ES-I3 (cell line): ENCODE data around the gene PARP2.

Source experiments
- H3K36me3 ChIP-seq: 2 replicates; pipeline ENCODE4 v1.6.1; 2013; ENCODE audit warnings: mild to moderate bottlenecking, low read length, control low read depth, moderate library complexity; ENCODE audit not compliant: insufficient read depth
- H3K4me1 ChIP-seq: 2 replicates; pipeline ENCODE4 v1.6.1; 2013; ENCODE audit warnings: mild to moderate bottlenecking, control low read depth, low read length; ENCODE audit not compliant: insufficient read depth
- H3K9ac ChIP-seq: 2 replicates; pipeline ENCODE4 v1.6.1; 2013; ENCODE audit warnings: low read depth, mild to moderate bottlenecking, low read length, moderate library complexity
- H3K9me3 ChIP-seq: 2 replicates; pipeline ENCODE4 v1.6.1; 2013; ENCODE audit warnings: mild to moderate bottlenecking, low read length, moderate library complexity; ENCODE audit not compliant: control insufficient read depth, insufficient read depth

PARP2 gene

DNA sequence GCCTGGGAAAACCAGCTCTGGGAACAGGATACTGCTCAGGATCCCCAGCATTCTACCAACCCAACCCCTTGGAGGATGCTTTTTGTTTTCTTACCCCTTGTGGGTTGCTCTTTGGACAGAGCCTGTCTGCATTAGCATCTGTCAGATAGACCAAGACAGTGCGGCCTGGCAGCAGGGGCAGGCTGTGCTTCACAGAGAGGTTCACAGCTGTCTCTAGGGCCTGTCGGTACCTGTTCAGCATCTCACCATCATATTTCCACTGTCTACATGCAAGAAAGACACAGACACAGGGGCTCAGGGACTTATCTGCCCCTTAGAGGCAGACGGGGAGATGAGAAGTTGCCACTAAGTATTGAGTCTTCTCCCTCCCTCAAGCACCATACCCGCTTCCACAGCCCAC is 48.1 kb downstream of the PARP2 start:
- H3K9me3 ChIP-seq = no peaks in the 10 kb centered on the region
- H3K9ac ChIP-seq = no peak overlapping the region
- 0 out of 2 replicates have a peak, but pooled peaks cover 3% of the 10 kb centered on the region for H3K4me1 ChIP-seq
- H3K36me3 ChIP-seq = peaks cover 12% of the 10 kb centered on the region; the same call in 1 of the 2 replicates

DNA sequence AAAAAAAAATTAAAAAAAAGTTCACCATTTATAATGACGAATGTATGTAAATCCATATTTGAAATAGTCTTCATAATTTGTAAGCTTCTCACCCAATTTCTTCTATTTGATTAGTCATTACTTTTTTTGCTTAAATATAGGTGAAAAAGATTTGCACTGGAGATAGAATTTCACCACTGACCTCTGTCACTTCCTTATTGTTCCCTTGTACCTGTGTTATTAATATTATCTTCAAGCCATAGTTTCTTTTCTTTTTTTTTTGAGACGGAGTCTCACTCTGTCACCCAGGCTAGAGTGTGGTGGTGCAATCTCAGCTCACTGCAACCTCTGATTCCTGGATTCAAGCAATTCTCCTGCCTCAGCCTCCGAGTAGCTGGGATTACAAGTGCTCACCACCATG is 54.1 kb downstream of the PARP2 start:
- peaks cover 13% of the 10 kb centered on the region; the same call in 1 of the 2 replicates for H3K36me3 ChIP-seq
- no peaks in the 10 kb centered on the region for H3K9me3 ChIP-seq
- H3K9ac ChIP-seq = no peak overlapping the region
- peaks cover 11% of the 10 kb centered on the region; the same call in 1 of the 2 replicates for H3K4me1 ChIP-seq

DNA sequence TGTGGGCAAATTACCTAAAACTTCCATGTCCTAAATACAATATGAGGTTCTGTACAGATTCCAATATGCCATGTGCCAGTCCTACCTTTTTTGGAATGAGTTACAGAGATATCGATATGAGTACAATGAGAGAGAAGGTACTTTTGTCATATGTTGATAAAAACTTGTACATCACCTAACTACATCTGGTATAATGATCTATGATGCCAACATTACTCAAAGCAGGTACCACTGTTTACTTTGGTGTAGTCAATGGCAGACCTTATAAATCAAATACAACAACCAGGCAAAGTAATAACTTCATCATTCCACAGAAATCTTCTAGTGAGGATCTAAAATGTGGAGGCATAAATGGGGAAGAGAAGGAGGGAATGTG is 57.1 kb downstream of the PARP2 start:
- Histone ChIP-seq H3K4me1 (peaks cover 11% of the 10 kb centered on the region; the same call in 1 of the 2 replicates), H3K9ac (no peak overlapping the region), H3K9me3 (no peaks in the 10 kb centered on the region), H3K36me3 (peaks cover 20% of the 10 kb centered on the region)

DNA sequence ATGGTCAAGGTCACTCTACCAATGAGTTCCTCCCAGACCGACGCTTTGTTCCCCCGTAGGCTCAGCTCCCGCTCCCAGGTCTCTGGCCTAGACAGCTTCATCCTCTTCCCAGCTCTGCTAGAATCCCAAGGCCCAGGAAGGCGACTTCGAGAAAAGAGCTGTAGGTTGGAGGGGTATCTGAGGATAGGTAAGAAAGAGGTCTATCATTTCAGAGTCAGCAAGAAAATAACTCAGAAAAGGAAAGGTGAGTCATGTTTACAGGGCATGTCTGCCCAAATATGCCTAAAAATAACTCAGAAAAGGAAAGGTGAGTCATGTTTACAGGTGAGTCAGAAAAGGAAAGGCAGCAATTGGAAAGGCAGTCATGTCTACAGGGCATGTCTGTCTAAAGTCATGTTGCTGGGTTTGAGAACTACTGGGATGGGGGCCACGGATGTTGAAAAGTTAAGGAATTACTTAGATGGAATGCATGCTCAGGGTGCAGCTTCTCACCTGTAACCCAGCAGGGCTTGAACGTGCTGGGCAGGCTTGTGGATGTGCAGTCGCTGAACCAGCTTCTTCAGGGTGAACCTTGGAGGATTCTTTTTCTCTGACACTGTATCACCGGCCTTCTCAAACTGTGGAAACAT is 57.6 kb downstream of the PARP2 start:
- Histone ChIP-seq H3K36me3 (peaks cover 18% of the 10 kb centered on the region), H3K9me3 (no peaks in the 10 kb centered on the region), H3K9ac (no peak overlapping the region), H3K4me1 (peaks cover 11% of the 10 kb centered on the region; the same call in 1 of the 2 replicates)

DNA sequence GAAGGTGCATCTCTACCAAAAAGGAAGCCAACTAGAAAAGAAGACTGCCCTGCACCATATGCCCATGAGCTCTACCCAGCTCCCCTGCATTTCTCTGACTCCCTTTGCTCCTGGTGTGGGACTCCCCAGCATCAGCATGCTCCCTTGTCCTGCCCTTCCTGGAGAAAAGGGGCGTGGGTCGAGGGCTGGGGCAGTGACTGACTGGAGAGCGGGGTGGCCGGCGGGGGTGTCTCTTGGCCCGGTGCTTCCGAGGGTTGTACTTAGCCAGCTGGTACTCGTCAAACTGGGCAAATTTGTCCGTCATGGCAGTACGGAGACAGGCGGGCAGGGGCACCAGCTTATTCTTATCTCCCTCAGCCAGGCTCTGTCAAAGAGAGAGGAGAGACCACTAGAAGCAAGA is 60.1 kb downstream of the PARP2 start:
- Histone ChIP-seq H3K36me3 (peaks cover 19% of the 10 kb centered on the region), H3K9me3 (no peaks in the 10 kb centered on the region)

More for the DNA sequence above, 60.1 kb downstream of the PARP2 start:
- Histone ChIP-seq H3K9ac (no peak overlapping the region), H3K4me1 (peaks cover 11% of the 10 kb centered on the region; the same call in 1 of the 2 replicates)
